Osteoblast (primary cell): ENCODE data around the gene TGFBR2. TPM values are rescaled to one million over a fixed set of nuclear protein-coding genes. Genes with fewer than 3 reads are reported as not detected.

Experiments used
- DNase-seq: peaks from one replicate; pipeline ENCODE4 v3.0.0; 2011; ENCODE audit warnings: low spot score, mixed read lengths; ENCODE audit not compliant: insufficient read length; ENCODE audit errors: missing footprints
- H2AFZ ChIP-seq: 2 replicates; pipeline ENCODE4 v1.6.0; 2011; ENCODE audit warnings: mild to moderate bottlenecking, low read length
- H3K27ac ChIP-seq: 2 replicates; pipeline ENCODE4 v1.5.1; 2011; ENCODE audit warnings: mild to moderate bottlenecking, low read depth, low read length, moderate library complexity
- H3K27me3 ChIP-seq: 2 replicates; pipeline ENCODE4 v1.6.0; 2012; ENCODE audit warnings: mild to moderate bottlenecking, control low read depth, inconsistent platforms, low read length, moderate library complexity; ENCODE audit not compliant: insufficient read depth
- H3K36me3 ChIP-seq: 2 replicates; pipeline ENCODE4 v1.5.1; 2011; ENCODE audit warnings: mild to moderate bottlenecking, low read length, control low read depth, moderate library complexity; ENCODE audit not compliant: insufficient read depth
- H3K4me1 ChIP-seq: 2 replicates; pipeline ENCODE4 v1.5.1; 2011; ENCODE audit warnings: mild to moderate bottlenecking, low read length, control low read depth, moderate library complexity; ENCODE audit not compliant: insufficient read depth
- H3K4me2 ChIP-seq: 2 replicates; pipeline ENCODE4 v1.6.0; 2011; ENCODE audit warnings: mild to moderate bottlenecking, low read length; ENCODE audit not compliant: insufficient read depth
- H3K4me3 ChIP-seq: fragments of 200-600 bp; sonication (generic); 3 replicates; pipeline ENCODE4 v1.5.1; 2012; ENCODE audit warnings: mild to moderate bottlenecking, low read length, inconsistent platforms; ENCODE audit not compliant: insufficient read depth
- H3K79me2 ChIP-seq: 2 replicates; pipeline ENCODE4 v1.6.0; 2012; ENCODE audit warnings: mild to moderate bottlenecking, low read length, control low read depth, inconsistent platforms; ENCODE audit not compliant: insufficient read depth
- H3K9me3 ChIP-seq: 2 replicates; pipeline ENCODE4 v1.5.1; 2011; ENCODE audit warnings: low read depth, low read length, control low read depth
- H4K20me1 ChIP-seq: 2 replicates; pipeline ENCODE4 v1.6.0; 2012; ENCODE audit warnings: mild to moderate bottlenecking, low read length, control low read depth; ENCODE audit not compliant: insufficient read depth
- CTCF ChIP-seq: IDR thresholded peaks from 2 replicates; pipeline ENCODE4 v1.5.1; 2011; ENCODE audit warnings: mild to moderate bottlenecking, low read depth, low read length, moderate library complexity; ENCODE audit errors: extremely low read depth
- total RNA-seq: library from RNA; depleted of rRNA; stranded (reverse); fragments of >200 nt; gene quantifications from 2 replicates; pipeline ENCODE4 v1.2.3, GENCODE V29; 2012

TGFBR2 gene
- total RNA-seq, 1 donor, result 118 TPM

DNA sequence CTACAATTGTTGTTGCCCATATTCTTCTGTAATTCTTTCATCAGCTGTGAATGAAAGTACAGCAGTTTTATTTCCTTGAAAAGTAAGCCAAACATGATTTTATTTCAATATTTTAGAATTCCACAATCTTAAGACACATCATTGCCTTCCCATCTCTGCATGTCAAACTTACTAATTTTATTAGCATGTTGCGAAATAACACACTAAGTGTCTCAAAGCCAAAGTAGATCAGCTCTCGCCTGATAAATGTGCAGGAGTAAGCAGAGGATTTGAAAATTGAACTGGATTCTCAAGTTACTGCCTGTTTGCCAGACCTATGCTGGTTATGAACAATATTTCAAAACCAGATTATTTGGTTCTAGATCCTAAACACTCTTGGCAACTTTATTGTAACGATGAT is 25.7 kb downstream of the TGFBR2 start:
- Histone ChIP-seq H4K20me1 (peaks cover 7% of the 10 kb centered on the region), H3K9me3 (no peaks in the 10 kb centered on the region), H3K27ac (peak overlapping the region; percentile 42), H2AFZ (no peak overlapping the region), H3K4me1 (peaks cover 26% of the 10 kb centered on the region), H3K4me2 (no peak overlapping the region), H3K36me3 (peaks cover 17% of the 10 kb centered on the region), H3K27me3 (no peaks in the 10 kb centered on the region), H3K4me3 (no peak overlapping the region), H3K79me2 (peaks cover 100% of the 10 kb centered on the region)
- no peak for DNase-seq
- TF ChIP-seq CTCF, result no peak

DNA sequence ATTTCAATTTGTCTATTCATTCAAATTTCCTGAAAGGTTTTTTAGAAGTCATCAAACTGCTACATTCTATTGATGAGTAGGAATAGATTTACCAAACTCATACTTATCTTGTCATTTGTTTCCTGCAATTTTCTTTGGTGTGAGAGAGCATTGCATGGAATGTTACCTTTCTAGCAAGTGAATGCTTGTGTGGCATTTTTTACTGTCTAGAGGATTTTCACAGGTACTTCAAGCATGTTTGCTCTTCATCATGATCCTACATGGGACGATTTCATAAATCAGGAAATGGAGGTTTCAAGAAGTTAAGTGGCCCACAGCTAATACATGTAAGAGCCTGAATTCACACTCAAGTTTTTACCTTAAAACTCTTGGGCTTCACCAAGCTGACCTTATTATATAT is 26.1 kb downstream of the TGFBR2 start:
- DNase-seq, result no peak

GRCh38 chr3:30633718-30634117 is 27.3 kb downstream of the TGFBR2 start:
- H2AFZ ChIP-seq, result no peak overlapping the region
- peaks cover 7% of the 10 kb centered on the region for H4K20me1 ChIP-seq
- H3K79me2 ChIP-seq, result peaks cover 100% of the 10 kb centered on the region
- H3K36me3 ChIP-seq, result peaks cover 17% of the 10 kb centered on the region
- H3K4me2 ChIP-seq, result no peak overlapping the region
- H3K27me3 ChIP-seq, result no peaks in the 10 kb centered on the region
- H3K4me3 ChIP-seq, result no peak overlapping the region
- H3K4me1 ChIP-seq, result peaks cover 24% of the 10 kb centered on the region
- no peak for TF ChIP-seq CTCF
- no peak overlapping the region for H3K27ac ChIP-seq
- no peak for DNase-seq
- no peaks in the 10 kb centered on the region for H3K9me3 ChIP-seq

More for the DNA sequence above, 26.1 kb downstream of the TGFBR2 start:
- Histone ChIP-seq H3K9me3 (no peaks in the 10 kb centered on the region), H3K27ac (no peak overlapping the region), H3K27me3 (no peaks in the 10 kb centered on the region), H3K4me2 (no peak overlapping the region), H3K36me3 (peaks cover 17% of the 10 kb centered on the region), H4K20me1 (peaks cover 7% of the 10 kb centered on the region), H3K79me2 (peaks cover 100% of the 10 kb centered on the region), H2AFZ (no peak overlapping the region), H3K4me1 (peaks cover 24% of the 10 kb centered on the region), H3K4me3 (no peak overlapping the region)
- TF ChIP-seq CTCF, result no peak

DNA sequence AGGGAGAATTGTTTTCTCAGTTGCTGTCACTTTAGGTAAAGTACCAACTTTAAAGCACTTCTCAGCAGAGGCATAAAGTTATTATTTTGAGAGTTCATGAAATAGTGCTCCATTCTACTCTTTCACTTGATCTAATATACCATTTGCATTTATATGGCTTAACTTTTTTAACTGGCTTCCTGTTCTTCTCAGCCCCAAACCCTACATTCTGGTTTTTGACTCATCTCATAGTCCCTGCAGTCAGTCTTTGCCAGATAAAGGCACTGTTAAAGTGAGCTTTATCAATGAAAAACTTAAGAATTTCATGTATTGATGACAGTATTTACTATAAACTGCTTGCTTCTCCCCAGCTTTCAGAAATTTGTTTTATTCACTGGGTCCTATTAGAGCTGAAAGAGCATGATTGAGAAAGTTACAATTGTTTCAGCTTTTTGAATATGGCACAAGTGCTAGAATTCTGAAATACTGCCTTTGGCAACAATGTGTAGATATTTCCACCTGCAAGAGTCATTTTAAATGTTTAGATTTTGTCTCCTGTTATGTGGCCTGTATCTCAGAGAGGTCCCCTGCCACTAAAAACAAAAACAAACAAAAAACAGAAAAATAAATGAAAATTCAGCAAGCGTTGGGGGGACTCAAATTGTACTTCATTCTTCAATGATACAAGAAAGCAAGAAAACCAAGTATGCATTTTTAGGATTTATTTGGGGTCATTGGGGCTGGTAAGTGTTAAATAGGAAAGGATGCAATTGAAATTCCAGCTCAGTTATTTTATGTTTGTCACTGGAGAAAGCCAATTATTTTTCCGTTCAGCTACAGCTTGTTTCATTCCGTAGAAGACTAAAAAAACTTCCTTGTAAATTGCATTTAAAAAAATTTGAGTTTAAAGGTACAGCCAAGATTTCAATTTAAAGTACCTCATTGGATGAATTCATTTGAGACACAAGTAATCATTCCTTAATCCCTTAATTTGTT is 28.6 kb downstream of the TGFBR2 start:
- no peak overlapping the region for H3K27ac ChIP-seq
- peaks cover 100% of the 10 kb centered on the region for H3K79me2 ChIP-seq
- H3K4me1 ChIP-seq, result peaks cover 15% of the 10 kb centered on the region
- no peaks in the 10 kb centered on the region for H3K27me3 ChIP-seq
- H2AFZ ChIP-seq, result no peak overlapping the region
- H4K20me1 ChIP-seq, result peaks cover 5% of the 10 kb centered on the region
- H3K4me3 ChIP-seq, result no peak overlapping the region
- H3K9me3 ChIP-seq, result no peaks in the 10 kb centered on the region
- no peak overlapping the region for H3K4me2 ChIP-seq
- H3K36me3 ChIP-seq, result peaks cover 12% of the 10 kb centered on the region
- no peak for DNase-seq
- TF ChIP-seq CTCF, result no peak
